GM19351 (cell line): Measurements from ENCODE around the gene CELF4.
A peak's percentile ranks its signal among the peaks of the same experiment; 100 is the strongest.

Experiments used
- ATAC-seq: cut with Tn5 transposase; IDR thresholded peaks from one replicate; pipeline ENCODE4 v1.9.1; 2021; ENCODE audit warnings: mild to moderate bottlenecking, moderate library complexity; ENCODE audit not compliant: unreplicated experiment

The CELF4 gene

DNA sequence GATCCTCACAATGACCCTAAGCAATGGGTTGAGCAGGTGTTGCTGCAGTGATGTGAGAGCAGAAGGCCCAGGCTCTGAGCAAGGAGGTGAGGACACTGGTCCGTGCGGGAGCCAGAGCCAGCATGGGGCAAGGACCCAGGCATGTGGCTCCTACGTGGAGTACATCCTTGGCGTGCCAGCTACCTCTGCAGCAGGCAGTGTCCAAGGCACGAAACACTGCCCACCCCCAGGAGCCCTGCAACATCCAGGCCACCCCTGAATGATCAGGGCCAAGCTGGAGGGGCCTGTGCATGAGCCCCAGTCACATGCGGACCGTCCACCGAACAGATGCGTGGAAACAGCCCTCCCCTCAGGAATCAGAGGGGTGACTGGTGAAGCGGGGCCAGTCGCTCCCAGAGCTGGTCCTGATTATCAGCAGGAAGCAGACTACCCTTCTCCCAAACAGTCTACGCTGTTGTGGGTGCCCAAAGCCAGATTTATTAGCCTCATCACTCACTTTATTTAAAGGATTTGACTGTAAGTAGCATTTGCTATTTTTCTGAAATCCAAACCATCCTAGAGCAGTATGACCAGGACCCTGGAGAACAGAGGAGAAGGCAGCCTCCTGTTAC, 16.8 kb downstream of the CELF4 start:
- ATAC-seq, result no peak

DNA sequence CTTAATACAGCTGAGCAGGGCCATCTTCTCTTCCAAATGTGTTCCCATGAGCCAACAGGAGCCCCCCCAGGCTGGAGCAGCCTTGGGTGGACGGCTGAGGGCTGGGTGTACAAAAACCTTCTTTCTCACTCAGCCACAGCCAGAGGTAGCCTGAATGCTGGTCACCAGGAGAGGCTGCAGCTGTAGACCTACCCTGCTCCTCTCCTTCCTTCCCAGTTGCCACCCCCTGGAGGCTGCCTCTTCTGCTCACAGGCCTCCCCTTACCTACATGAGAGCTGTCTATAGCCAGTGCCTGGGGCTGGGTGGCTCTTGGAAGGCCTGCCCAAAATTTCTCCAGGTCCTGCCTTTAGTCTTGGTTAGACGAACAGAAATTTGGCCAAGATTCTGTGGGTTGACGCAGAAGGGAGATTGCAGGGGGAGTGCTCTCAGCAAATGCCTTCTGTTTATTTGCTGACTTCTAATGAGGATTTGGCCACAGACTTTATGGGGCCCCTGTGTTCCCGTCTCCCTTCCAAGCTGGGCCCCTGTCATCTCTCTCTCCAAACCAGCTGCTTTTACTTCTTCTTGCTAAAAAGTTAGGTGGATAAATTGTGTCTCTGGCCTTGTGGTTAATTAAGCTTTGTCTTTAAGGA, 18.3 kb downstream of the CELF4 start:
- ATAC-seq, result no peak

GRCh38 chr18:37546651-37547050, 18.9 kb downstream of the CELF4 start:
- no peak for ATAC-seq

DNA sequence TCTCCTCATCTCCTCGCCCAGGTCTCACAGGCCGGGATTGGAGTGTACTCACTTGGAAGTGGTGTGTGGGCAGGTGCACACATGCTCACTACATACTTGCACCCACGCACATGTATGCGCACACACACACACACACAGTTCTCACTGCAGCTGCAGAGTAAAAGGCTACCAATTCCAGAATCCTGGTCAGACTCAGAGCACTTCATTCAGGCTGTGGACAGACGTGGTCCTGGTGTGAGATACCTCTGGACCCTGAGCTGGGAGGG, 19.4 kb downstream of the CELF4 start:
- no peak for ATAC-seq

GRCh38 chr18:37545461-37546271, 19.9 kb downstream of the CELF4 start:
- ATAC-seq, result no peak

- no peak for ATAC-seq
Measured at GRCh38 chr18:37544713-37545112, 20.9 kb downstream of the CELF4 start.

- ATAC-seq, result no peak
Measured at GRCh38 chr18:37544217-37544616, 21.4 kb downstream of the CELF4 start.

- ATAC-seq, result no peak
Measured at GRCh38 chr18:37543321-37543720, 22.3 kb downstream of the CELF4 start.

- no peak for ATAC-seq
Measured at GRCh38 chr18:37541517-37541916, 24.1 kb downstream of the CELF4 start.

DNA sequence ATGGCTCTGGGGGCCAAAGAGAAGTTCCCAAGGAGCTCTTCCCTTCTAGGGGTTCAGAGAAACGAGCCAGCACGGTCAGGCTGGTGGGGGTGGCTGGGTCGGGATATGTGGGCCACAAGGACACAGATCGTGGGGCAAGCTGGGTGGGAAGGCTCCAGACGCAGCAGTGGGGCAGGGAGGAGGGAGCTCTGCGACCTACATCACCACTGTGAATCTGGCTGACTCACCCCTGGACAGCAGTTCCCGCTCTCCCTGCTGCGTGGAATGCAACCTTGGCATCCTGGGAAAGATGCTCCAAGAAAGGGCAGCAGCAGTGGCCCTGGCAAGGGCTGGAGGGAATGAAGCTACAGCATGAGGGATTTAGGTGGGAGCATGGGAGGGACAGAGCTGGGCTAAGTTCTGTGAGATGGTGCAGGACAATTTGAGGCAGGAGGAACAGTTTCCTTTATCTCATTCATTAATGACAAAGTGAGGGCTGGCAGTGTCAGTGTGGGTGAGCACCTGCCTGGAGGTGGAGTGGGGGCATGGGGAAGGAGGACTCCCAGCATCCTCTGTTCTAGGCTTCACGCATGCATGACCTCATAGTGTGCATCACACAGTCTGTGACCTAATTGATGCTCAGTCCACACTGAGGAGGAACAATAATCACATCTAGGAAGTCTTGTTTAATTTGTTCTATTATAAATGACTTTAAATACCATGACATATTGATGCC, 25.0 kb downstream of the CELF4 start:
- ATAC-seq, result no peak

DNA sequence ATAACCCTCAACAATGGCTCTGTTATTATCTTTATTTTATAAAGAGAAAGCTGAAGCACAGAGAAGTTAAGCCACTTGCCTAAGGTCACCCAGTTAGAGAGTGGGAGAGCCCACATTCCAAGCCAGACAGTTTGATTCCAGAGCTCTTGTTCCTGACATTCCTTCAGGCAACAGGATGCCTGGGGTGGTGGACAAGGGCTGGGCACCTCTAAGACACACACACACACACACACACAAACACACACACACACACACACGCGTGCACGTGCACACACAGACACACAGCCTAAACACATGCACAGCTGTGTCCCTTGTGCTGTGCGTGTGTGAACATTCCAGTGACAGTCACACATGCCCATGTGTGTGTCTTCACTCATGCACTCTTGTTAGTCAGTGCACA, 26.4 kb downstream of the CELF4 start:
- no peak for ATAC-seq

DNA sequence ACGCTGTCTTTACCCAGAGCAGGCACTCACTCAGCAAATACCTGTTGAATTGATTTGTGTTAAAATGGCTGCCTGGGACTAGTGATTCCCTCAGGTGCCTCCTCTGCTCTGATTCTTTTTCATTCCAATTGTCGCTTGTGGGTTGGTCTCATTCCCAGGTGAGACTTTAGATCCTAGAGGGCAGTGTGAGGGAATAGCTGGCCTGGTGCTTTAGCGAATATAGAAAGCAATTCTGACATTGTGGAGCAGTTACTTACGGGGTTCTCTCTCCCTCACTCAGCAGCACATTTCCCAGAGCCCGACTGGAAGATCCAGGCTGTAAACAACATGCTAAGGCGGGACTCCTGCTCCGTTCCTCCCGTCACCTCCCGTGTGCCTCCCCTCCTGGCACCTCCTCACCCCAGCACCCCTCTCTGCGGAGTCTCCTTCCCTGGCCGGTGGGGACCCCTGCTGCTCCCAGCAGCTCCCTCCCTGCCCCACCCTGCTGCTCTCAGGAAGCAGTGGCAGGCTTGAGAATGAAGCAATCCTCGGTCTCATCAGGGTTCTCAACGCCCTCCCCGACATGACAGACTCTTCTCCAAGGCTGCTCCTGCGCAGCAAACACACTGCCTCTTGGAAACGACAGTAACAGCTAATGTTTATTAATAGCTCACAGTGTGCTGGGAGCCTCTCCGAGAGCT, 26.9 kb downstream of the CELF4 start:
- no peak for ATAC-seq

DNA sequence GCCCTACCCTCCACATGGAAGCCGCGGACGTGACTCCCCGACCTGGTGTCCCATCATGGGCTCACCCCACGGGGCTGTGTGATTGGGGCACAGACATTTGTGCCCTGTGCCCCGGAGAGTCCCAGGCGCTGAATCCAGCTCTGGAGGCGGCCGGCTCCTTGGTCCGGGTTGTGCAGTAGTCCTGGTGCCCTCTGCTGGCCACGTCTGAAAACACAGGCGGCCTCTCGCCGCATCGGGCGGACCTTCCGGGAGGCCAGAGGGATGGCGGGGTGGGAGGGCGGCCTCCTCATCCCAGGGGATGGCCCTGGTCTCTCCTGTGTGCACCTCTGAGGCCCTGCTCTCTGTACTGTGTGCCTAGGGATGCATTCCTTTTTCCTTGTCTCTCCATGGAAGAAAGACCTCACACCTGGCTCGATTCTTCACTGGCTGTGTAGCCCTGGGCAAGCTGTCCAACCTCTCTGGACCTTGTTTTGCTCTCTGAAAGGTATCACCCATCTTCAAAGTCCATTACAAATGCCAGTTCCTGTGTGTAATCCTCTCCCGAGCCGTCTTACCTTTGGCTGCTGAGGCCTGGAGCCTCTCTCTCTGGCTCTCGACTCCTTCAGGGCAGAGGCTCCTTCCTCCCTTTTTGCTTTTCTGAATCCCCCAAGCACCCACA, 27.6 kb downstream of the CELF4 start:
- ATAC-seq, result peak; percentile 90

GRCh38 chr18:37536656-37537055, 28.9 kb downstream of the CELF4 start:
- no peak for ATAC-seq

DNA sequence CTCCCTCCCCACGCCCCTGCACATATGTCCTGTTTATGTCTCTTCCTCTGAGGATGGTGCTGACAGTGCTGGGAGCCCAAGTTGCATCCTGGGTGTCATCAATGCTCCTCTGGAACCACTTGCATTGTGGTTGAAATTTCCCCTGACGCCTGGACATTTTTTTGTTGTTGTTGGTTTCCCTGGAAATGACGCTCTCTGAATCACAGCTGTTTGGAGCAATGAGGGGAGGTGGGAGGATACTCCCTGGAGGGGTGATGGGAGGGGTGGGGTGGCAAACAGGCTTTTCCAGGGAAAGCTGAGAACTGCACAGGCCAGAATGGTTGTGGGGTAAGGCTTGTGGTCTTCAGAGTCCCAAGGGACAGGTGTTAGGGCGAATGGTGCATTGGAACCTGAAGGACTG, 29.6 kb downstream of the CELF4 start:
- no peak for ATAC-seq

GRCh38 chr18:37534627-37535026, 31.0 kb downstream of the CELF4 start:
- no peak for ATAC-seq

DNA sequence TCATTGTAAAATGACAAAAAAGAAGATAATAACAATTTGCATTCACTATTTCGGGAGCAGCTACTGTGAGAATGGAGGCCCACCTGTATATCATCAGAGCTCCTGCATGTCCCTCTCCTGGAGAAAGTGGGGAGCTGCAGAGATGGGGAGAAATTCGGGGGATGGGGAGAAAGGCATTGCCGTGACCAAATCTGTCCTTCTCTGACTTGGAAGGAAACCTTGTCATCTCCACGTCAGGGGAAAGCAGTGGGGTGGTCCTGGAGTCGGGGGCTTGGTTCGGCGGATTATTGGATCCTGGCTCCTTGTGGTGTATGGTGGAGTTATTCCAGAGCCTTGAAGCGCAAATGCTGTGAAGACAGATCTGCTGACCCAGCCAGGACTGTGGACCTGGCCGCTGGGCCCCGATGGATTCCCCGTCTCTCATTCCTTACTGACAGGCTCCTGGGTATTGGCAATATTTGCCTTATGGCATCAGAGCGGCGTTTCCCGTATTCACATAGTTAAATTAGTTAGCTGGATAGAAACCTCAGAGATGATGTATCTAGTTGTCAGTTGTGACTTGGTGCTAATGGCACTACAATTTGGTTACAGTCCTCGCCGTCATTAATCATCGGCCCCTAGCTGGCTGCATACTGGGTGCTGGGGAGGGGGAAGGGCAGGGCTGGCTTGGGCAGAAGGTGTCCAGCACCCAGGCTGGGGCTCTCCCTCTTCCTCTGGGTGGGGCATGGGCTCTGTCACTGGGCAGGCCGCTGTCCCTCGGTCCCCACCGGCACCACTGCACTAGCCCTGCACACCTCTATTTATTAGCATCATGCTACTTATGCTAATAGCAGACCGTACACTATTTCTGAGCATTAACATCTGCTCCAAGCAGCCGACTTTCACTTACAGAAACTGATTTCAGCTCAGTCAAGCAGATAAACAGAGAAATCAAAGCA, 31.7 kb downstream of the CELF4 start:
- ATAC-seq, result no peak

- ATAC-seq, result no peak
Measured at GRCh38 chr18:37532917-37533316, 32.7 kb downstream of the CELF4 start.

GRCh38 chr18:37529863-37530262, 35.7 kb downstream of the CELF4 start:
- ATAC-seq, result peak; percentile 97

DNA sequence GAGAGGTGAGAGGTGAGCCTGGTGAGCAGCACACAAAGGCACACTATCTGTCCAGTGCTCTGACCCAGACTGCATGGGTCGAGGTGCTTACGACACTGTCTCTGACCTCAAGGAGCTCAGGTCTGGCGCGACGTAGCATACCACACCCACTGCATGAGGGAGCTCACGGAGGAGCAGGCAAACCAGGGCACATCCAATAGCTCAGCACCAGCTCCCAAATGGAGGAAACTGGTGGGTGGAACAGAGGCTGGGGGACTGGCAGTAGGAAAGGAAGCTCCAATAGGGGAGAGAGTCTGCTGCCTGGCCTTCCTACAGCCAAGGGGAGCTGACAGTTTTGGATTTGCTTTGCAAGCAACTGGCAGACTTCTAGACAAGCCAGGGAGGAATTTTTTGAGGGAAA, 36.3 kb downstream of the CELF4 start:
- no peak for ATAC-seq
